HFFc6 (cell line): Measurements from ENCODE around the gene SLC39A11. TPM values are rescaled to one million over a fixed set of nuclear protein-coding genes. Genes with fewer than 3 reads are reported as not detected.
"Not testable (repeated sequence)": the region's sequence is repeated elsewhere in the genome, so short reads cannot be mapped to it uniquely, and the experiment has no call there.

Experiments used
- DNase-seq: peaks from one replicate; pipeline ENCODE4 v3.0.0-alpha.2; 2018
- H3K27ac Mint-ChIP-seq: 2 replicates; pipeline ENCODE4 v1.8.0; 2020; ENCODE audit warnings: mild to moderate bottlenecking, mixed read lengths
- H3K27me3 Mint-ChIP-seq: 2 replicates; pipeline ENCODE4 v1.8.0; 2021; ENCODE audit warnings: mild to moderate bottlenecking, moderate library complexity, mixed read lengths; ENCODE audit not compliant: insufficient read depth
- H3K36me3 Mint-ChIP-seq: 2 replicates; pipeline ENCODE4 v1.8.0; 2021; ENCODE audit warnings: low read depth, mixed read lengths
- H3K4me1 Mint-ChIP-seq: 2 replicates; pipeline ENCODE4 v1.8.0; 2020; ENCODE audit warnings: low read depth, mixed read lengths
- H3K4me3 Mint-ChIP-seq: 2 replicates; pipeline ENCODE4 v1.8.0; 2020; ENCODE audit warnings: mild to moderate bottlenecking, moderate library complexity, mixed read lengths
- H3K9me3 Mint-ChIP-seq: 2 replicates; pipeline ENCODE4 v1.8.0; 2020; ENCODE audit warnings: mild to moderate bottlenecking, mixed read lengths
- CTCF ChIP-seq: fragments of 200-600 bp; sonication (generic); IDR thresholded peaks from 2 replicates; pipeline ENCODE4 v1.5.0; 2021; ENCODE audit warnings: antibody characterized with exemption, mild to moderate bottlenecking
- total RNA-seq, 6 experiments: library from RNA; stranded (reverse); fragmentation: NEBNext Ultra II Directional; extraction: Animal tissue kit (Norgen Biotek cat#: 25700); gene quantifications; 2 replicates in 1 of 6; 3 replicates in 5 of 6; pipeline ENCODE4 v1.2.3, GENCODE V29; 2021

SLC39A11 gene
- total RNA-seq, 6 experiments from 2014 or later = 29.7 to 40.6 (median 34.9) TPM

DNA sequence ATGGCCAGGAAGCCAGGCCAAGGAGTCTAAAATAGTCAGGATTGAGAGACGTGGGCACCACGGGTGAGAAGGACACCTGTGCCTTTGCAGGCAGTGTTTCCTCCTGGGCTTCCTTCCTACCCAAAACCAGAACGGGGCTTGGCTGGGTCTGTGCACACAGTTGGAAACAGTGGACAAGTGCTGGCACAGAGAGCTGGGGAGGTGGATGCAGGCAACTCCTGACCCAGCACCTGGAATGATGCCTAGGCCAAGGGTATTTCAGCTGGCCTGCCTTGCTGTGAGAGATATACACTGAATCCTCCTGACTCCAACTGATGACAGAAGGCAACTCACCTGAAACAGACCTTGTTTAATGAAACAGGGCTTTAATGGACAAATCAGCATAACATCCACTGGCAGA, 186.2 kb downstream of the SLC39A11 start:
- 0 out of 2 replicates have a peak, but pooled peaks cover 1% of the 10 kb centered on the region for H3K36me3 Mint-ChIP-seq
- no peak for DNase-seq
- H3K27me3 Mint-ChIP-seq = no peaks in the 10 kb centered on the region; the same call in 1 of the 2 replicates
- no peak overlapping the region for H3K27ac Mint-ChIP-seq
- H3K4me1 Mint-ChIP-seq = peaks cover 14% of the 10 kb centered on the region; the same call in 1 of the 2 replicates
- H3K9me3 Mint-ChIP-seq = no peaks in the 10 kb centered on the region
- H3K4me3 Mint-ChIP-seq = no peak overlapping the region
- no peak for TF ChIP-seq CTCF

DNA sequence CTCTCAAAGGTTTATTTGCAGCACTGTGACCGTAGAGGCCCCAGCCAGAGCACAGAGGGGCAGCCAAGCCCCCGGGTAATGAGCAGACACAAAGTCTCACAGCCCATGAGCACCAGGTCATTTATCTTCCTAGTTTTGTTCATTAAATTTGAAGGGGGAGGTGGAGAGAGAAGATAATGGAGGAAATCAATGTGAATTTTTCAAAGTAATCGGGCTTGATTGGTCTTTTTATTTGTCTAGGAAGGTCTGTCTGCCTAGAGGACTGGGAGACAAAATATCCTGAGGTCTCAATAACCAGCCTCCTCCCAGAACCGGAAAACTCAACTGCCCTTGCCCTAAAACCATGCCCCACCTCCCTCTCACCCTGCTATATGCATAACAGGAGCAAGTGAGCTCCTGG, 189.0 kb downstream of the SLC39A11 start:
- no peak for TF ChIP-seq CTCF
- no peaks in the 10 kb centered on the region; the same call in 1 of the 2 replicates for H3K27me3 Mint-ChIP-seq
- peaks cover 14% of the 10 kb centered on the region; the same call in 1 of the 2 replicates for H3K4me1 Mint-ChIP-seq
- H3K4me3 Mint-ChIP-seq = no peak overlapping the region
- no peak overlapping the region for H3K27ac Mint-ChIP-seq
- no peak for DNase-seq
- H3K36me3 Mint-ChIP-seq = no peaks in the 10 kb centered on the region
- no peaks in the 10 kb centered on the region for H3K9me3 Mint-ChIP-seq

DNA sequence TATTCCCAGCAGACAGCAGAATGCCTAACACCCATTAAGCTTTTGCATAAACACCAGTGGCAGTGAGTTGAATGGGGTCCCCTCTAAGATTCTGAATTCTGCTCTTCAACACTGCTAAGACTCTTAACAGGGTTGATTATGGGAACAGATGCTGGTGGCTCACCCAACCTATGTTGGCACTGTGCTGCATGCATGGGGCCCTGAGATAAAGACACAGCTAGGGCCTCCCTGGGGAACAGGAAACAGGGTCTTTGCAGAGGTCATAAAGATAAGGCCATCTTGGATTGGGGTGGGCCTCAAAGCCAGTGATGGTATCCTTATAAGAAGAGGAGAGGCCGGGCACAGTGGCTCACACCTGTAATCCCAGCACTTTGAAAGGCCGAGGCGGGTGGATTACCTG, 190.8 kb downstream of the SLC39A11 start:
- TF ChIP-seq CTCF = no peak
- H3K27me3 Mint-ChIP-seq = peaks cover 3% of the 10 kb centered on the region; the same call in 1 of the 2 replicates
- no peak for DNase-seq
- H3K36me3 Mint-ChIP-seq = no peaks in the 10 kb centered on the region
- no peak overlapping the region for H3K4me3 Mint-ChIP-seq
- peaks cover 3% of the 10 kb centered on the region; the same call in 1 of the 2 replicates for H3K4me1 Mint-ChIP-seq
- H3K9me3 Mint-ChIP-seq = no peaks in the 10 kb centered on the region
- H3K27ac Mint-ChIP-seq = no peak overlapping the region

- no peak for TF ChIP-seq CTCF
- H3K27me3 Mint-ChIP-seq = peaks cover 3% of the 10 kb centered on the region; the same call in 1 of the 2 replicates
- H3K27ac Mint-ChIP-seq = no peak overlapping the region
- H3K4me3 Mint-ChIP-seq = no peak overlapping the region
- DNase-seq = no peak
- no peaks in the 10 kb centered on the region for H3K36me3 Mint-ChIP-seq
- no peaks in the 10 kb centered on the region for H3K9me3 Mint-ChIP-seq
- H3K4me1 Mint-ChIP-seq = no peaks in the 10 kb centered on the region; the same call in 1 of the 2 replicates
Measured at GRCh38 chr17:72901083-72901482, 191.4 kb downstream of the SLC39A11 start.

DNA sequence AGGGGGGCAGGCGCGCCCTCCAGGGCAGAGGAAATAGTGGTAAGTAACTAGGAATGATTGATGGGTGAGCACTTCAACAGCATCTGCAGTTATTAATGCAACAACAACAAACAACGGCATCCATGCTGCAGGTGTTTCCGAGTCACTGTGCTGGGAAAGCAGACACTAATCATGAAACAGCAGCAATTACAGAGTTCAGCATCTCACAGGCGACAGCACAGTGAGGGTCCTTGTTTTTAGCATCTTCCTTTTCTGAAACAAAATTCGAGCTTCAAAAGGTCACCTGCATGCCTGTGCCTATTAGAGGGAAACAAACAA, 191.9 kb downstream of the SLC39A11 start:
- no peak for TF ChIP-seq CTCF
- no peak for DNase-seq
- no peak overlapping the region for H3K4me3 Mint-ChIP-seq
- no peaks in the 10 kb centered on the region for H3K9me3 Mint-ChIP-seq
- H3K36me3 Mint-ChIP-seq = no peaks in the 10 kb centered on the region
- H3K27me3 Mint-ChIP-seq = peaks cover 3% of the 10 kb centered on the region; the same call in 1 of the 2 replicates
- no peaks in the 10 kb centered on the region for H3K4me1 Mint-ChIP-seq
- no peak overlapping the region for H3K27ac Mint-ChIP-seq

GRCh38 chr17:72898725-72899124, 193.8 kb downstream of the SLC39A11 start:
- Mint-ChIP-seq H3K9me3 (no peaks in the 10 kb centered on the region), H3K4me3 (no peak overlapping the region), H3K27ac (no peak overlapping the region), H3K4me1 (peaks cover 9% of the 10 kb centered on the region), H3K36me3 (peaks cover 6% of the 10 kb centered on the region), H3K27me3 (peaks cover 3% of the 10 kb centered on the region; the same call in 1 of the 2 replicates)
- DNase-seq = no peak
- no peak for TF ChIP-seq CTCF

DNA sequence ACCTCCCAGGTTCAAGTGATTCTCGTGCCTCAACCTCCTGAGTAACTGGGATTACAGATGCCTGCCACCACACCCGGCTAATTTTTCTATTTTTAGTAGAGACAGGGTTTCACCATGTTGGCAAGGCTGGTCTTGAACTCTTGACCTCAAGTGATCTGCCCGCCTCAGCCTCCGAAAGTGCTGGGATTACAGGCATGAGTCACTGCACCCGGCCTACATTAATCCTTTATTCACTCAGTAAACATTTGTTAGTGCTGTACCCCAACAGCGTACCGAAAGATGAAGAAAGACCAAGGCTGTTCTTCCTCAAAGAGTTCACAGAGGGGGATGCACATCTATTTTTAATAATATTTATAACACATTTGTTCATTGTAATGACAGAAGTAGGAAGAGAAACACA, 196.2 kb downstream of the SLC39A11 start:
- not testable (repeated sequence) for H3K36me3 Mint-ChIP-seq, H3K9me3 Mint-ChIP-seq, H3K27me3 Mint-ChIP-seq, H3K4me3 Mint-ChIP-seq, DNase-seq, H3K27ac Mint-ChIP-seq
- H3K4me1 Mint-ChIP-seq = peaks cover 30% of the 10 kb centered on the region
